Prostate gland (tissue), 2 donors: ENCODE measurements around the gene SLC41A1.

Source experiments
- POLR2A ChIP-seq: fragments of 450-650 bp; IDR thresholded peaks from one replicate; pipeline ENCODE4 v1.6.1; 2016; ENCODE audit warnings: antibody characterized with exemption, mild to moderate bottlenecking
- POLR2AphosphoS5 ChIP-seq: sonication (generic); formaldehyde crosslinking; IDR thresholded peaks from one replicate; pipeline ENCODE4 v1.6.1; 2017; ENCODE audit warnings: antibody characterized with exemption
- TF ChIP-seq, protein P1 (sequence below), 4 experiments: fragments of 200-600 bp in 2 of 4; fragments of 450-650 bp in 2 of 4; sonication (generic) in 2 of 4; IDR thresholded peaks; 1 replicate in 3 of 4; 2 replicates in 1 of 4; pipeline ENCODE4 v1.5.1; 2016 to 2019; ENCODE audit warnings: antibody characterized with exemption in 4 of 4, mild to moderate bottlenecking in 2 of 4, moderate library complexity in 2 of 4

GRCh38 chr1:205832326-205832751 is 19.3 kb upstream of the SLC41A1 start:
- TF ChIP-seq POLR2AphosphoS5 (no peak), POLR2A (no peak)
- TF ChIP-seq, protein P1, sequence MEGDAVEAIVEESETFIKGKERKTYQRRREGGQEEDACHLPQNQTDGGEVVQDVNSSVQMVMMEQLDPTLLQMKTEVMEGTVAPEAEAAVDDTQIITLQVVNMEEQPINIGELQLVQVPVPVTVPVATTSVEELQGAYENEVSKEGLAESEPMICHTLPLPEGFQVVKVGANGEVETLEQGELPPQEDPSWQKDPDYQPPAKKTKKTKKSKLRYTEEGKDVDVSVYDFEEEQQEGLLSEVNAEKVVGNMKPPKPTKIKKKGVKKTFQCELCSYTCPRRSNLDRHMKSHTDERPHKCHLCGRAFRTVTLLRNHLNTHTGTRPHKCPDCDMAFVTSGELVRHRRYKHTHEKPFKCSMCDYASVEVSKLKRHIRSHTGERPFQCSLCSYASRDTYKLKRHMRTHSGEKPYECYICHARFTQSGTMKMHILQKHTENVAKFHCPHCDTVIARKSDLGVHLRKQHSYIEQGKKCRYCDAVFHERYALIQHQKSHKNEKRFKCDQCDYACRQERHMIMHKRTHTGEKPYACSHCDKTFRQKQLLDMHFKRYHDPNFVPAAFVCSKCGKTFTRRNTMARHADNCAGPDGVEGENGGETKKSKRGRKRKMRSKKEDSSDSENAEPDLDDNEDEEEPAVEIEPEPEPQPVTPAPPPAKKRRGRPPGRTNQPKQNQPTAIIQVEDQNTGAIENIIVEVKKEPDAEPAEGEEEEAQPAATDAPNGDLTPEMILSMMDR (IDR thresholded peaks at IDR 0.05), result no peak
